ACC112 (cell line): ENCODE data around the gene LRIT1.

ENCODE experiments used
- H2AFZ ChIP-seq: fragments of 200-600 bp; sonication (generic); one replicate; pipeline ENCODE4 v1.6.0; 2017; ENCODE audit warnings: antibody characterized with exemption, low read length; ENCODE audit not compliant: unreplicated experiment
- H3K27ac ChIP-seq: fragments of 200-600 bp; sonication (generic); 2 replicates; pipeline ENCODE4 v1.5.1; 2014; ENCODE audit warnings: low read depth, mild to moderate bottlenecking, antibody characterized with exemption, low read length, moderate library complexity
- H3K27me3 ChIP-seq: fragments of 200-600 bp; sonication (generic); 2 replicates; pipeline ENCODE4 v1.6.1; 2014; ENCODE audit warnings: mild to moderate bottlenecking, antibody characterized with exemption, low read length, moderate library complexity, mixed read lengths; ENCODE audit not compliant: insufficient read depth
- H3K36me3 ChIP-seq: fragments of 200-600 bp; sonication (generic); 2 replicates; pipeline ENCODE4 v1.6.1; 2016; ENCODE audit warnings: mild to moderate bottlenecking, antibody characterized with exemption, low read length, moderate library complexity, mixed read lengths; ENCODE audit not compliant: insufficient read depth
- H3K4me1 ChIP-seq: fragments of 200-600 bp; sonication (generic); one replicate; pipeline ENCODE4 v1.6.1; 2016; ENCODE audit warnings: low read length, mixed read lengths; ENCODE audit not compliant: insufficient read depth, unreplicated experiment, control insufficient read depth
- H3K4me3 ChIP-seq: fragments of 200-600 bp; sonication (generic); 2 replicates; pipeline ENCODE4 v1.5.1; 2014; ENCODE audit warnings: mild to moderate bottlenecking, low read depth, low read length
- H3K79me2 ChIP-seq: fragments of 200-600 bp; sonication (generic); one replicate; pipeline ENCODE4 v1.6.0; 2016; ENCODE audit warnings: low read length; ENCODE audit not compliant: control insufficient read depth, unreplicated experiment, insufficient read depth

LRIT1 gene

DNA sequence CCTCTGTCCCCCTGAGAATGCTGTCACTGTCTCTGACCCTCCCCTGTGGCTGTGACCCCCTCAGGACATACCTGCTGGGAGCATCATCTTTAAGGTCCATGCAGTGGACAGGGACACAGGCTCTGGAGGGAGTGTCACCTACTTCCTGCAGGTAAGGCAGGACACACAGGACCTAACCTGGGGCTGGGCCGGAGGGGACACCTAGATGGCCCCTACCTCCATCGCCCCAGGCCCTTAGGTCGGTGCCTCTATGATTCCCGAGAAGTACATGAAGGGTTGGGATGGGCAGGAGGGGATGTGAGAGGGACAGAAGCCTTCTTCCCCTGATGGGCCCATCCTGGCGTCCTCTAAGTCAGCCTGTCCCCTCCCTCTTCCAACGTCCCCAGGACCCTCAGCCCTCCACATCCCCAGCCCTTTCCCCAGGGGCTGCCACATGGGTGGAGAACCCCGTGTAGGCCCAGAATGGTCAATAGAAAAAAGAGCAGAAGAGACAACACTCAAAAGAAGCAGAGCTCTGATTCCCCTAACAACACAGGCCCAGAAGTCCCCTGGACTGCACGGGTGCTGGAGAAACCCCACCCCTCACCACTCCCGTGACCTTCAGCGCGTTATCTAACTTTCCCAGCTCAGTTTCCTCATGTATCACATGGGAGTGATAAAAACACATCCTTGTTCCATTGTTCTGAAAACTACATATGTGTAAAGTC lies 40.7 kb downstream of the LRIT1 start:
- H3K4me3 ChIP-seq = no peak overlapping the region
- H3K27ac ChIP-seq = no peak overlapping the region
- H3K36me3 ChIP-seq = no peaks in the 10 kb centered on the region
- H3K27me3 ChIP-seq = peaks cover 54% of the 10 kb centered on the region
- no peak overlapping the region for H2AFZ ChIP-seq
- H3K79me2 ChIP-seq = no peaks in the 10 kb centered on the region
- H3K4me1 ChIP-seq = no peaks in the 10 kb centered on the region

DNA sequence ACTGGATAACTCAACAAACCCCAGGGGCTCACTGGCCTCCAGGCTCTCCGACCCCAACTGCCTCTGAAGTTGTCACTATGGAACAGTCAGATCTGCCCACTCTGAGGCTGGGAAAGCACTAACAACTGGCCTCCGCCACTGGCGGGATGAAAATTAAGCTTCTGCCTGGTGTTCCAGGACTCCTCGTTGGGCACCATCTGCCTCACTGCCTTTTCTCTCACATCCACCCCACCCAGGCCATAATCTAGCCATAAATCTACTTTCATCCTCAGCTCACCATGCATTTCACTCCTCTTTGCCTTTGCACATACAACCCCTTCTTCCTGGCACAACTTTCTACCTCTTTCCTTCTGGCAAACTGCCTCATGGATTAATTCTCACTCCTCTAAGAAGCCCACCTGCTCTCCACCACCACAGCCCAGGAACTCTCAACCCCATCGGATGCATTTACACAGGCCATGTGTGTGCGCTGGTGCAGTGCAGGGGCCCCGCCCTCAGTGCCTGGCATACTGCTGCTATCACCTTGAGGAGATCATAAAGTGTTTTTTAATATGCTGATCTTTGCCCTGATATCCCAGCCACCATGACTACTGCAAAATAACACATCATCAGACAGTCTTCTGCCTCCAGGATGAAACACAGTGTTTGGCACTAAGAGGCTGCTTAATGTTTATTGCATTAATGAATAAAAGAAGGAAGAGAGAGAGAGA lies 43.0 kb downstream of the LRIT1 start:
- Histone ChIP-seq H3K79me2 (no peaks in the 10 kb centered on the region), H3K4me1 (no peaks in the 10 kb centered on the region), H3K36me3 (no peaks in the 10 kb centered on the region), H3K4me3 (no peak overlapping the region), H3K27me3 (peaks cover 77% of the 10 kb centered on the region), H2AFZ (no peak overlapping the region), H3K27ac (no peak overlapping the region)

DNA sequence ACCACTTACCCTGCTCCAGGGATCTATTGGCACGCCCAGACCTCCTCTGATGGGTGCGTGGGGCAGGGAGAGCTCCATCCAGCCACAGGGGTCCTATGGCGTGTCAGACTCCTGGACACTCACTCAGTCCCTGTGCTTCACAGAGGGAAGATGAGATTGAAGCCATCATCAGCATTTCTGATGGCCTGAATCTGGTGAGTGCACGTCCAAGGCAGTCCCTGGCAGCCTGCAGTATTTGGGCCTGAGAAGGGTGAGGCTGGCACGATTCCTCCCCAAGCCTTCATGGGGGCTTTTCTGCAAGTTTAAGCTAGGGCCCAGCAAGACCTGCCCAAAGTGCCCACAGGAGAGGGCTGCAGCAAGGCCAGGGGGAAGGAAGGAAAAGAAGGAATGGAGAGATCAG lies 43.7 kb downstream of the LRIT1 start:
- Histone ChIP-seq H2AFZ (no peak overlapping the region), H3K27me3 (peaks cover 84% of the 10 kb centered on the region), H3K4me3 (no peak overlapping the region), H3K4me1 (no peaks in the 10 kb centered on the region), H3K27ac (no peak overlapping the region), H3K79me2 (no peaks in the 10 kb centered on the region), H3K36me3 (no peaks in the 10 kb centered on the region)

DNA sequence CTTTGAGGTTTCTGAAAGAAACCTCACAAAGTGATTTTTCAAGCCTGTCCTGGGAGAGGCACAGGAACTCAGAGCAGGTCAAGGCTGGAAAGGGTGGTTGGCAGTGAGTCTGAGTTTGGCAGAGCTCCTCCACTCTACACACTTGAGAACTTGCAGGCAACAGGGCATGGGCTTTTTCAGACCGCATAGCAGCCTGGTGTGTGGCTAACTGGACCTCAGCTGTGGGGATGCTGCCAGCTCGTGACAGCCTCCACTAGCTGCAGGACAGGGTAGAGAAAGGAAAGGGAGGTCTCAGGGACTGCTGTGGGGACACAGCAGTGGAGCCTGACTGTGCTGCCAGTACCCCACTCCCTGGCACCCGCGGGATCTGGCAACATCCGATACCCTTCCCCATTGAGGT lies 44.4 kb downstream of the LRIT1 start:
- H3K4me3 ChIP-seq = no peak overlapping the region
- no peak overlapping the region for H3K27ac ChIP-seq
- H2AFZ ChIP-seq = no peak overlapping the region
- no peaks in the 10 kb centered on the region for H3K36me3 ChIP-seq
- H3K79me2 ChIP-seq = no peaks in the 10 kb centered on the region
- no peaks in the 10 kb centered on the region for H3K4me1 ChIP-seq
- H3K27me3 ChIP-seq = peaks cover 91% of the 10 kb centered on the region

DNA sequence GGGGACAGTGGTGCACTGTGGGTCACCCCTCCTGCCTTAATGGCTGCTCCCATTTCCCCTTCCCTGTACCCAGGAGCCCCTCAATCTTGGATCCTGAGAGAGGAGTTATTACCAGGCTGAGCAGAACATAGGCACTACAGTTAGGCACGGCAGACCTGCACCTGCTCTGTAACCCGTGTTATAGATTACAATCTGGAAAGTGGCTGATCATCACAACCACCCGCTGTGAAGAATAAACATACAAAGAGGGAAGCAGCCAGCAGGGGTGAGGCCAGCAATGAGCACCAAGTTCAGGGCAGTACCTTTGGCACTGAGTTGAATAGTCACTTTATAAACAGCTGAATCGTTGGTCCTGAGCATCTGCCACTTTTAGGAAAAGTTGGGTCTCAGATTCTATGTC lies 45.3 kb downstream of the LRIT1 start:
- Histone ChIP-seq H3K27ac (no peak overlapping the region), H3K36me3 (no peaks in the 10 kb centered on the region), H3K27me3 (peaks cover 94% of the 10 kb centered on the region), H3K4me3 (no peak overlapping the region), H2AFZ (no peak overlapping the region), H3K79me2 (no peaks in the 10 kb centered on the region), H3K4me1 (no peaks in the 10 kb centered on the region)

DNA sequence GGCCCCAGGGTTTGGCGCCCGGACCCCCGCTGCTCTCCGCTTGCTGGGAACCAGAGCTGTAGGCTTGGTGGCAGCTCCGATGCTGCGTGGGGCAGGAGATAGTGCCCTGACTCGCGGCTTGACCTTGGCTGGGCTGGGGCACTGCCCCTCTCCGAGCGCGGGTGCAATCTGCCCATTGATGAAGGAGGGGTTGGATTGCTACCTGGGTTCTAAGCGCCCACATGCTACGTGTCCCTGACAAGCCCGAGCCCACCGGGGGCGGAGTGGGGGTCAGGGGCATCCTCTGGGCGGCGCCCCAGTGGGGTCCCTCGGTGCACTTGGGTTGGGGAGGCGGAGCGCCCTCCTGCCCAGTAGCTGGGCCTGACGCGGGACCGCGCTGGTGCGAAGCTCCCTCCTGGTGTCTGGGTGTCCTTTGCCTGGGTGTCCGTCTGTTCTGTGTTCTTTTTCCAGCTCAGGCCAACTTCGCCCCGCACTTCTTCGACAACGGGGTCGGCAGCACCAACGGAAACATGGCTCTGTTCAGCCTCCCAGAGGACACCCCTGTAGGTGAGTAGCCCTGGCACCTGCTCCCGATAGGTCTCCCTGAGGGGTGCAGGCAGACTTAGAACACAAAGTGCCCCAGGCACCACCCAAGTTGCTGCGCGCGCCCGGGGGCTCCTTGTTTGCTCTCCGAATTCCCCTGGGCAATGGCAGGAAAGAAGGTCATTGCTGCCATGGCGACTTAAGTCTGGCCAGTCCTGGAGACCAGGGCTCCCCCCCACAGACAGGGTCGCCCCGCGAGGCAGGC lies 46.1 kb downstream of the LRIT1 start:
- no peaks in the 10 kb centered on the region for H3K4me1 ChIP-seq
- H3K36me3 ChIP-seq = no peaks in the 10 kb centered on the region
- peaks cover 91% of the 10 kb centered on the region for H3K27me3 ChIP-seq
- H2AFZ ChIP-seq = no peak overlapping the region
- no peaks in the 10 kb centered on the region for H3K79me2 ChIP-seq
- H3K27ac ChIP-seq = no peak overlapping the region
- no peak overlapping the region for H3K4me3 ChIP-seq

DNA sequence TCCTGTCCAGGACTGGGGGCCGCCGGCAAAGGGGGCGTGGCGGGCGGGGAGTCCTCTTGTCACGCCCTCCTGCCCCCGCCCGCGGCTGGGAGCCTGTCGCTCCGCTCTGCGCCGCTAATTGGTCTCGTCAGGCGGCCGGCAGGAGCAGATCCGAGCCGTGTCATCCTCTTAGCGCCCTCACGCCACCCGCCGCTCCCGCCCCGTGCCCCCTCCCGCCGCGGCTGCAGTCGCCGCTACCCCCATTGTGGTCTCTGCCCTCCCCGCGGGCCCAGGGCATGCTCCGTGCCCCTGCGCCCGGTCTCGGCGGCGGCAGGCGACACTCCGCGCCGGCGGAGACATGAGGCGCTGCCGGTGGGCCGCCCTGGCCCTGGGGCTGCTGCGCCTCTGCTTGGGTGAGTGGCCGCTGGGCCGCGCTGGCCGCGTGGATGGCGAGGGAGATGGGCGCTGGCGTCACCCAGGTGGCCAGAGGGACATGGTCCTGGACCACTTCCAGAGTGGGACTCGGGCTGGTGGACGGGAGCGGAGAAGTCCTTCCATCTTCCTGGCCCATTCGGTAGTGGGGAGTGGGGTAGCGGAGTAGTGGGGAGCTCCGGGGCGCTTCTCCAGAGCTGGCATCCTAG lies 46.8 kb downstream of the LRIT1 start, which contains the start of gene CDHR1:
CDHR1 (plus strand) TSS at position 114 of the 620 bp plus-strand sequence; CDS start at position 338, 224 bp downstream.
- Histone ChIP-seq H3K4me1 (no peaks in the 10 kb centered on the region), H3K27ac (no peak within 1 kb of the TSS), H3K36me3 (no peaks in the 10 kb centered on the region), H3K4me3 (peak within 1 kb of the TSS; percentile 62), H3K79me2 (no peaks in the 10 kb centered on the region), H3K27me3 (peaks cover 89% of the 10 kb centered on the region), H2AFZ (no peak within 1 kb of the TSS)

DNA sequence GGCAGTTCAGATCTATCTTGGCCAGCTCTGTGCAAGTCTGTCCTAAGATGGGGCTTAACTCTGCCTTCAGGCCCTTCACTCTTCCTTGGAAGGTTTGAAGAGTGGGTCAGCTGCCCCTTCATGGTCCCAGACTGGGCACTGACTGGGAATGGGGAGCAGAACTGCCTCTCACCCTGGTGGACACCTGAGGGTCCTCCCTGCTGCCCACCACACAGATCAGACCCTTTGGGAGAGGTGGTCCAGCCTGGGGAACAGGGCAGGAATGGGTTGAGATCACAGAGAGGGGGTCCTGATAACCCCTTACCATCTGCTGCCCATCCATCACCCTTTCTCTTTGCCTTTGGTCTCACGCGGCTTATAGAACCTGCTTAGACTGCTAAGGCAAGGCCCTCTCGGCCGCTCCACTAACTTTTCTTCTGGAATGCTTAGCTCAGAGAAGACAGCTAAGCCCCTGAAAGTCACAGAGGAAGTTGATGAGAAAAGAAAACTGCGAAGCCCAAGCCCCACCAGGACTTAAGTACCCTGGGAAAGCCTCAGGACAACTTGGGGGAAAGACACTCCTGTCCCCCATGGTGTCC lies 47.4 kb downstream of the LRIT1 start:
- no peak overlapping the region for H2AFZ ChIP-seq
- H3K4me1 ChIP-seq = no peaks in the 10 kb centered on the region
- peak overlapping the region; percentile 62 for H3K4me3 ChIP-seq
- peaks cover 88% of the 10 kb centered on the region for H3K27me3 ChIP-seq
- no peaks in the 10 kb centered on the region for H3K36me3 ChIP-seq
- no peaks in the 10 kb centered on the region for H3K79me2 ChIP-seq
- no peak overlapping the region for H3K27ac ChIP-seq

DNA sequence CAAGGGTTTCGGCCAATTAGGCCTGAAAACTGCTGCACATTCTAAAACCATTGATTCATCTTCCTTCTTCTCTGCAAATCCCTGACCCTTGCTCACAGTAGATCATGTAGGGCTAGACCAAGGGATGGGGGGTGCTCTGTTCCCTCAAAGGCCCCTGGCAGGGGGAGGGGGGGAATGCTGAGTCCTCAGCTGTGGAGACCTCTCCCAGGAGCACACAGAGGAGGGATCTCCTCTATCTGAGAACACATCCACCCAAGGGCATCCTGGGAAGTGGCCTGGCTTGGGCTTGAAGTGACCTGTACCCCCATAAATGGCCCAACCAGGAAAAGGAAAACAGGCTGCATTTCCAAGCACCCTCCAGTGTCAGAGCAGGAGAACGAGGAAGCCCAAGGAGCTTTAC lies 48.0 kb downstream of the LRIT1 start:
- Histone ChIP-seq H3K4me1 (no peaks in the 10 kb centered on the region), H2AFZ (no peak overlapping the region), H3K36me3 (no peaks in the 10 kb centered on the region), H3K79me2 (no peaks in the 10 kb centered on the region), H3K27ac (no peak overlapping the region), H3K4me3 (no peak overlapping the region), H3K27me3 (peaks cover 88% of the 10 kb centered on the region)

DNA sequence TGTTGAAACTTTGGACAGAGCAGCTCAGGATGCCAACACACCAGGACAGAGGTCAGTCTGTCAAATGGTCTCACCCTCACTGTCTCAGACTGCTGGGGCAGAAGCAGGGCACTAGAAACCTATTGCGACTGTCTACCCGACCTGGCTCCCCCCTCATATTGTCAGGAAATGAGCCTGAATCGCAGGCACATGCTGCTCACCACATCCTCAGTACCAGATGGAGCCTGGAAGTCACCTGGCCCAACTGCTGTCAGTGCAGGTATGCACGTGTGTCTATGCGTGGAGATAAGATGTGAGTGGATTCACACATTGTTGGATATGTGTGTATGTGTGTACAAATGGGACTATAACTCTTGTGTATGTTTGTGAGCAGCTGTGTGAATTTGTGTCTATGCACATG lies 50.2 kb downstream of the LRIT1 start:
- no peaks in the 10 kb centered on the region for H3K4me1 ChIP-seq
- H3K27me3 ChIP-seq = peaks cover 74% of the 10 kb centered on the region

More for the DNA sequence above, 50.2 kb downstream of the LRIT1 start:
- H3K79me2 ChIP-seq = no peaks in the 10 kb centered on the region
- no peaks in the 10 kb centered on the region for H3K36me3 ChIP-seq
- H3K4me3 ChIP-seq = no peak overlapping the region
- no peak overlapping the region for H2AFZ ChIP-seq
- H3K27ac ChIP-seq = no peak overlapping the region
